ENCODE measurements around the gene MED20. TPM values are rescaled to one million over a fixed set of nuclear protein-coding genes. Genes with fewer than 3 reads are reported as not detected.
A peak's percentile ranks its signal among the peaks of the same experiment; 100 is the strongest.

MED20 gene
- total RNA-seq, result 10 to 100 TPM in 3 of 4 donors, 1 to 10 TPM in 1; 6.8 to 12.5 (median 11.2) TPM

- TF ChIP-seq, protein P1, sequence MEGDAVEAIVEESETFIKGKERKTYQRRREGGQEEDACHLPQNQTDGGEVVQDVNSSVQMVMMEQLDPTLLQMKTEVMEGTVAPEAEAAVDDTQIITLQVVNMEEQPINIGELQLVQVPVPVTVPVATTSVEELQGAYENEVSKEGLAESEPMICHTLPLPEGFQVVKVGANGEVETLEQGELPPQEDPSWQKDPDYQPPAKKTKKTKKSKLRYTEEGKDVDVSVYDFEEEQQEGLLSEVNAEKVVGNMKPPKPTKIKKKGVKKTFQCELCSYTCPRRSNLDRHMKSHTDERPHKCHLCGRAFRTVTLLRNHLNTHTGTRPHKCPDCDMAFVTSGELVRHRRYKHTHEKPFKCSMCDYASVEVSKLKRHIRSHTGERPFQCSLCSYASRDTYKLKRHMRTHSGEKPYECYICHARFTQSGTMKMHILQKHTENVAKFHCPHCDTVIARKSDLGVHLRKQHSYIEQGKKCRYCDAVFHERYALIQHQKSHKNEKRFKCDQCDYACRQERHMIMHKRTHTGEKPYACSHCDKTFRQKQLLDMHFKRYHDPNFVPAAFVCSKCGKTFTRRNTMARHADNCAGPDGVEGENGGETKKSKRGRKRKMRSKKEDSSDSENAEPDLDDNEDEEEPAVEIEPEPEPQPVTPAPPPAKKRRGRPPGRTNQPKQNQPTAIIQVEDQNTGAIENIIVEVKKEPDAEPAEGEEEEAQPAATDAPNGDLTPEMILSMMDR (IDR thresholded peaks at IDR 0.05), result peak in 2 of 3 donors; percentile 93 to 95
- DNase-seq (ENCODE audit: low spot score) (peak; percentile 93), ATAC-seq (ENCODE audit: low FRiP score) (peak; percentile 95)
Measured at GRCh38 chr6:41920921-41921711, at the start of gene MED20, which contains the start of gene BYSL. MED20 (minus strand) TSS chr6:41921139; CDS start chr6:41921018, 121 bp downstream. BYSL (plus strand) TSS chr6:41921499; CDS start chr6:41921563, 64 bp downstream.

GRCh38 chr6:41970436-41970846 is 49.5 kb upstream of the MED20 start:
- TF ChIP-seq, protein P1 (IDR thresholded peaks at IDR 0.05), result no peak
- ATAC-seq (ENCODE audit: low FRiP score) (peak; percentile 88), DNase-seq (ENCODE audit: low spot score) (peak; percentile 27)

GRCh38 chr6:41967312-41968287 is 46.7 kb upstream of the MED20 start:
- ATAC-seq (ENCODE audit: low FRiP score), result no peak
- TF ChIP-seq, protein P1 (IDR thresholded peaks at IDR 0.05), result no peak
- no peak for DNase-seq (ENCODE audit: low spot score)

- DNase-seq (ENCODE audit: low spot score) (no peak), ATAC-seq (ENCODE audit: low FRiP score) (no peak)
- TF ChIP-seq, protein P1 (IDR thresholded peaks at IDR 0.05), result no peak
Measured at GRCh38 chr6:41966961-41967311, 46.0 kb upstream of the MED20 start.

GRCh38 chr6:41966214-41966920 is 45.4 kb upstream of the MED20 start:
- TF ChIP-seq, protein P1 (IDR thresholded peaks at IDR 0.05), result no peak
- no peak for DNase-seq (ENCODE audit: low spot score)
- ATAC-seq (ENCODE audit: low FRiP score), result no peak

- ATAC-seq (ENCODE audit: low FRiP score), result no peak
- TF ChIP-seq, protein P1 (IDR thresholded peaks at IDR 0.05), result no peak
- no peak for DNase-seq (ENCODE audit: low spot score)
Measured at GRCh38 chr6:41965429-41966213, 44.7 kb upstream of the MED20 start.
